K562 (cell line): ENCODE results near the gene SPSB1. TPM values are rescaled to one million over a fixed set of nuclear protein-coding genes. Genes with fewer than 3 reads are reported as not detected.

Source experiments
- ATAC-seq: fragments of 200-7000 bp; cut with Tn5 transposase; 3 replicates; pipeline ENCODE4 v1.9.1; 2020; ENCODE audit warnings: moderate library complexity
- BruUV-seq: library from RNA; stranded (reverse); fragments of 400-500 nt; replicated peaks from 2 replicates; lab custom pipeline; 2021; lab: Mats Ljungman, UMichigan
- CTCF ChIA-PET: fragments of 300-600 bp; formaldehyde crosslinking; extraction: SDS; loops from one replicate; lab custom pipeline; 2021; ENCODE audit warnings: low intra/inter-chr PET ratio; lab: Yijun Ruan, JAX
- POLR2A ChIA-PET: fragments of 300-600, 350-650 bp; sonication (Branson Sonifier 250); formaldehyde crosslinking; extraction: SDS; loops from one replicate; lab custom pipeline; 2021; ENCODE audit warnings: antibody characterized with exemption, inconsistent platforms; lab: Yijun Ruan, JAX
- DNase-seq, 4 experiments: peaks; one replicate each; pipeline versions ENCODE4 v3.0.0 to v3.0.0-alpha.2; 2011 to 2018; ENCODE audit warnings: low spot score in 3 of 4, mixed read lengths in 3 of 4; ENCODE audit errors: extremely low read depth in 1 of 4
- FAIRE-seq: peaks from 2 replicates; lab custom pipeline; 2011; peaks lifted over from hg19 to GRCh38; lab: Jason Lieb, UNC
- H2AFZ ChIP-seq: 2 replicates; pipeline ENCODE4 v1.6.0; 2011; ENCODE audit warnings: low read depth, low read length, control low read depth, inconsistent platforms
- H3K27ac ChIP-seq: fragments of 200-600 bp; 3 replicates; pipeline ENCODE4 v1.8.0; 2011; ENCODE audit warnings: low read depth, mild to moderate bottlenecking, control low read depth, inconsistent platforms, low read length, moderate library complexity, mixed read lengths; ENCODE audit errors: extremely low read depth
- H3K27me3 ChIP-seq, 2 experiments: fragments of 300-600 bp in 1 of 2; 2 replicates in 1 of 2; 3 replicates in 1 of 2; pipeline versions ENCODE4 v1.6.0 to v1.8.0; 2011; ENCODE audit warnings: inconsistent platforms in 2 of 2, low read length in 2 of 2, mild to moderate bottlenecking in 1 of 2, mixed read lengths in 1 of 2, moderate library complexity in 1 of 2; ENCODE audit not compliant: control insufficient read depth in 2 of 2, insufficient read depth in 2 of 2
- H3K36me3 ChIP-seq: fragments of 300-600 bp; 3 replicates; pipeline ENCODE4 v1.8.0; 2011; ENCODE audit warnings: mild to moderate bottlenecking, low read length, inconsistent platforms; ENCODE audit not compliant: control insufficient read depth, insufficient read depth
- H3K4me1 ChIP-seq, 2 experiments: fragments of 200-600 bp in 1 of 2; replicated peaks in 1 of 2; 2 replicates in 1 of 2; 3 replicates in 1 of 2; pipeline versions ENCODE4 v1.5.1 to v1.8.0; 2011; ENCODE audit warnings: inconsistent platforms in 2 of 2, low read length in 2 of 2, mild to moderate bottlenecking in 1 of 2, mixed read lengths in 1 of 2, moderate library complexity in 1 of 2; ENCODE audit not compliant: control insufficient read depth in 2 of 2, insufficient read depth in 2 of 2
- H3K4me2 ChIP-seq: 2 replicates; pipeline ENCODE4 v1.6.1; 2011; ENCODE audit warnings: low read length, control low read depth, inconsistent platforms, mixed read lengths; ENCODE audit not compliant: insufficient read depth
- H3K4me3 ChIP-seq: fragments of 200-600 bp; sonication (generic), shearing (Covaris generic); 2 replicates; pipeline ENCODE4 v1.5.1; 2016; ENCODE audit warnings: control low read depth, inconsistent platforms
- H3K79me2 ChIP-seq: fragments of 200-600 bp; 3 replicates; pipeline ENCODE4 v1.8.0; 2011; ENCODE audit warnings: low read length, inconsistent platforms; ENCODE audit not compliant: control insufficient read depth, insufficient read depth
- H3K9ac ChIP-seq, 2 experiments: 2 replicates each; pipeline versions ENCODE4 v1.6.0 to v1.6.1; 2011; ENCODE audit warnings: low read depth in 2 of 2, low read length in 2 of 2, control low read depth in 1 of 2, inconsistent platforms in 1 of 2, mild to moderate bottlenecking in 1 of 2, mixed read lengths in 1 of 2; ENCODE audit not compliant: insufficient read depth in 1 of 2
- H3K9me1 ChIP-seq: one replicate; pipeline ENCODE4 v1.6.0; 2011; ENCODE audit warnings: inconsistent platforms, mild to moderate bottlenecking, low read length, moderate library complexity; ENCODE audit not compliant: control insufficient read depth, insufficient read depth
- H3K9me3 ChIP-seq: replicated peaks from 2 replicates; pipeline ENCODE4 v1.5.1; 2011; ENCODE audit warnings: low read depth, low read length, inconsistent platforms; ENCODE audit not compliant: control insufficient read depth, insufficient read depth
- H4K20me1 ChIP-seq: replicated peaks from 2 replicates; pipeline ENCODE4 v1.6.1; 2011; ENCODE audit warnings: low read length, inconsistent platforms, mixed read lengths; ENCODE audit not compliant: control insufficient read depth, insufficient read depth
- ATF6 ChIP-seq: sonication (generic); formaldehyde crosslinking; IDR thresholded peaks from 2 replicates; pipeline ENCODE4 v1.4.0; 2020; ENCODE audit warnings: mild to moderate bottlenecking, missing genetic modification reagents
- FOXA1 ChIP-seq: fragments of 450-650 bp; IDR thresholded peaks from 2 replicates; pipeline ENCODE4 v1.6.1; 2016; ENCODE audit warnings: mild to moderate bottlenecking, borderline replicate concordance
- HINFP ChIP-seq: fragments of 450-650 bp; conservative IDR thresholded peaks from 2 replicates; pipeline ENCODE4 v1.6.1; 2016; ENCODE audit warnings: missing genetic modification characterization, low read depth, mild to moderate bottlenecking, control low read depth, missing compliant biosample characterization
- MYNN ChIP-seq, 2 experiments: sonication (generic); formaldehyde crosslinking in 1 of 2; IDR thresholded peaks; 2 replicates each; pipeline versions ENCODE4 v1.5.0 to v1.6.1; 2016 to 2020; ENCODE audit warnings: antibody characterized with exemption in 1 of 2, missing genetic modification reagents in 1 of 2
- ZNF124 ChIP-seq: sonication (generic); formaldehyde crosslinking; IDR thresholded peaks from 2 replicates; pipeline ENCODE4 v1.8.1; 2022; ENCODE audit warnings: missing genetic modification reagents
- ZNF511 ChIP-seq: sonication (generic); formaldehyde crosslinking; IDR thresholded peaks from 2 replicates; pipeline ENCODE4 v1.8.0; 2022; ENCODE audit warnings: mild to moderate bottlenecking, missing genetic modification reagents
- ZNF57 ChIP-seq: fragments of 450-650 bp; formaldehyde crosslinking; IDR thresholded peaks from 2 replicates; pipeline ENCODE4 v1.4.0; 2020; ENCODE audit warnings: mild to moderate bottlenecking, moderate library complexity
- WGBS: fragments of 100-300 bp; shearing (Covaris generic); methylation state at CpG from one replicate; pipeline ENCODE4 v1.1.6; 2016; ENCODE audit warnings: low coverage, mixed read lengths; ENCODE audit not compliant: insufficient coverage; ENCODE audit errors: missing lambda C conversion rate; 5-methylcytosine and 5-hydroxymethylcytosine counted together
- in situ Hi-C: fragments of 300-500 bp; cut with MboI; formaldehyde crosslinking; loops from 4 replicates; pipeline ENCODE4 v1.15.0; 2018; ENCODE audit warnings: inconsistent platforms, mixed read lengths
- intact Hi-C: fragments of 100-400 bp; cut with micrococcal nuclease; formaldehyde crosslinking; loops from 2 replicates; pipeline ENCODE4 v1.14.2; 2022
- polyA plus RNA-seq, 8 experiments: library from polyadenylated mRNA; depleted of rRNA in 4 of 8; stranded (reverse) in 5 of 8; unstranded in 3 of 8; fragments of >200 nt; fragmentation: Nextera tagmentation in 2 of 8; fragmentation: Illumina TruSeq in 1 of 8; extraction: Ambion mirVana in 2 of 8; extraction: Trizol in 1 of 8; gene quantifications; 2 replicates each; pipeline versions ENCODE4 v1.2.1 to v1.2.3, GENCODE V29; 2011 to 2014; ENCODE audit warnings: inconsistent platforms in 1 of 8, missing spikeins in 1 of 8
- total RNA-seq, 7 experiments: library from RNA; depleted of rRNA in 6 of 7; stranded (reverse); fragments of >200 nt in 6 of 7; fragmentation: Illumina TruSeq in 2 of 7; extraction: Trizol in 2 of 7; gene quantifications; 2 replicates each; pipeline versions ENCODE4 v1.2.1 to v1.2.3, GENCODE V29; 2011 to 2021; ENCODE audit warnings: low replicate concordance in 1 of 7

Gene SPSB1
- total and polyA plus RNA-seq, 9 of the 15 experiments (the other 6 are each of a cell fraction or from before 2014, with no cell fraction given), result 0.06 to 0.35 (median 0.14) TPM; not detected in 6

GRCh38 chr1:9363061-9363471 lies 70.4 kb downstream of the SPSB1 start:
- in situ Hi-C loops (no loop called here), intact Hi-C loops (no loop called here)
- POLR2A ChIA-PET, result interaction anchor here (1.5 kb wide), 1 partner anchor 9 kb away, joined by 3 read pairs; no protein-coding TSS in a partner anchor
- Histone ChIP-seq H3K27ac (no peak overlapping the region), H3K27me3 (peaks cover 59 to 92% of the 10 kb centered on the region in 2 experiments; a peak in 4 of 5 replicates), H3K36me3 (no peaks in the 10 kb centered on the region), H3K4me1 (peaks cover 0 to 4% of the 10 kb centered on the region in 2 experiments; a peak in 1 of 5 replicates), H3K9me1 (no peaks in the 10 kb centered on the region), H4K20me1 (peaks cover 6% of the 10 kb centered on the region), H2AFZ (no peak overlapping the region), H3K9ac (no peak overlapping the region), H3K9me3 (no peaks in the 10 kb centered on the region), H3K4me2 (no peak overlapping the region), H3K4me3 (no peak overlapping the region), H3K79me2 (no peaks in the 10 kb centered on the region)
- WGBS, result 0% methylated on average over 7 of the region's 8 CpGs
- CTCF ChIA-PET, result no interaction called here
- TF ChIP-seq ATF6 (CRISPR knock-in tag) (no peak), HINFP (tag) (no peak), ZNF511 (CRISPR knock-in tag) (no peak), MYNN (IDR thresholded peaks at IDR 0.05) (no peak), MYNN (CRISPR knock-in tag; IDR thresholded peaks at IDR 0.05) (no peak), ZNF57 (CRISPR knock-in tag) (no peak), ZNF124 (CRISPR knock-in tag) (no peak), FOXA1 (no peak)
- BruUV-seq, result no TSS peak
- FAIRE-seq (no peak), DNase-seq (no peak), ATAC-seq (no peak)
